GM19324 (cell line): ENCODE data around the gene PSMG1.

Experiments
- ATAC-seq: cut with Tn5 transposase; IDR thresholded peaks from one replicate; pipeline ENCODE4 v1.9.1; 2021; ENCODE audit warnings: mild to moderate bottlenecking, moderate library complexity; ENCODE audit not compliant: unreplicated experiment, low FRiP score

The PSMG1 gene

DNA sequence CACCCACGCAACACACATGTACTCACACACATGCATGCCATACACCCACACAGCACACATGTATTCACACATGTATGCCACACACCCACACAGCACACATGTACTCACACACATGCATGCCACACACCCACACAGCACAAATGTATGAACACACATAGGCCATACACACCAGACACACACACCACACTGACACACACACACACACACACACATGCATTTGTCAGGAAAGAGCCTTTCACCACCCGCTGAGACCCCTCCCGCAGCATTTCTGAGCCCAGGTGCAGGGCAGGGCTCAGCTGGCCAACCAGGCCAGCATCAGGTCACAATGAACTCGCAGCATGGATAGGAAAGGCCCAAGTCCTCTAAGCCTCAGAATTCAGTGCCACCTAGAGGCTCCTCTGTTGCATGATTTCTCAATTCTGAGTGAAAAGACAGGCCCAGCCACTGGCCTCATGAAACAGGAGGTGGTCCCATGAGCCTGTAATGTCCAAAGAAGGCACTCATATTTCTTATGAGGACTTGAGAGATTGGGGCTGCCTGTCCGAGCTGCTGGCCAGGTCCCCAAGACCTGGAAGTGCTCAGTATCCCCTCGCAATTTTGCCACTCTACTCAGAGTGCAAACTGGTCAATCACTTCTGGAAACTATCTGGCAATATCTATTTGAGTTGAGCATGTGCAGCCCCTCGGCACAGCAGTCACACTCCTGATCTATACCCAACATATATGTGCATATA, 57.3 kb downstream of the PSMG1 start:
- ATAC-seq: no peak
